Ovary (tissue), 9 donors: ENCODE measurements around the gene CDK5RAP3. TPM values are rescaled to one million over a fixed set of nuclear protein-coding genes. Genes with fewer than 3 reads are reported as not detected.

Experiments
- DNase-seq, 5 donors: peaks; one replicate each; pipeline ENCODE4 v3.0.0-alpha.2; 2019 to 2020
- H3K27ac ChIP-seq, 2 donors: fragments of 200-600 bp; one replicate each; pipeline versions ENCODE4 v1.5.1 to v1.8.0; 2019 to 2022
- H3K27me3 ChIP-seq: fragments of 200-600 bp; one replicate; pipeline ENCODE4 v1.8.0; 2022
- H3K36me3 ChIP-seq: fragments of 200-600 bp; sonication (generic); one replicate; pipeline ENCODE4 v1.5.1; 2019
- H3K4me1 ChIP-seq: one replicate; pipeline ENCODE4 v1.8.1; 2013; ENCODE audit warnings: mild to moderate bottlenecking, moderate library complexity; ENCODE audit not compliant: insufficient read depth
- H3K4me3 ChIP-seq: fragments of 200-600 bp; sonication (generic); one replicate; pipeline ENCODE4 v1.5.1; 2017
- H3K9me3 ChIP-seq, 2 donors: fragments of 200-600 bp in 1 of 2; sonication (generic) in 1 of 2; one replicate each; pipeline versions ENCODE4 v1.5.1 to v1.8.1; 2013 to 2019; ENCODE audit warnings: mild to moderate bottlenecking in 1 of 2, moderate library complexity in 1 of 2
- EP300 ChIP-seq: sonication (generic); formaldehyde crosslinking; IDR thresholded peaks from one replicate; pipeline ENCODE4 v1.6.1; 2017; ENCODE audit warnings: antibody characterized with exemption
- POLR2A ChIP-seq: fragments of 450-650 bp; IDR thresholded peaks from one replicate; pipeline ENCODE4 v1.6.1; 2017; ENCODE audit warnings: antibody characterized with exemption, mild to moderate bottlenecking, moderate library complexity
- WGBS, 3 donors: extraction: QIAGEN DNeasy Blood & Tissue Kit in 1 of 3; methylation state at CpG; one replicate each; pipeline versions ENCODE4 v1.1.5 to v1.1.7; 2013 to 2017; 5-methylcytosine and 5-hydroxymethylcytosine counted together
- intact Hi-C, 4 donors: fragments of 100-400 bp; cut with DNase I; formaldehyde crosslinking; loops; one replicate each; pipeline versions ENCODE4 v1.11.0 to v1.15.1; 2022 to 2023
- polyA plus RNA-seq, 2 donors: library from polyadenylated mRNA; stranded (reverse); fragments of 200-250 nt in 1 of 2; fragments of 350-450 nt in 1 of 2; fragmentation: Illumina TruSeq in 1 of 2; extraction: RNeasy Lipid Tissue Mini Kit (QIAGEN cat#74804) in 1 of 2; gene quantifications; one replicate each; pipeline ENCODE4 v1.2.3, GENCODE V29; 2013 to 2014
- total RNA-seq, 7 donors: library from RNA; depleted of rRNA in 2 of 7; stranded (reverse); fragments of >200 nt in 2 of 7; fragmentation: NEBNext Ultra II Directional in 3 of 7; extraction: Animal tissue kit (Norgen Biotek cat#: 25700) in 3 of 7; gene quantifications; one replicate each; pipeline versions ENCODE4 v1.1.0 to v1.2.4, GENCODE V29; 2016 to 2023
- TF ChIP-seq, protein P1 (sequence below), 3 donors: fragments of 450-650 bp in 2 of 3; fragments of 200-600 bp in 1 of 3; IDR thresholded peaks; one replicate each; pipeline versions ENCODE4 v1.5.1 to v1.8.0; 2016 to 2022; ENCODE audit warnings: antibody characterized with exemption in 3 of 3, mild to moderate bottlenecking in 1 of 3
- donor health status: DM: no; HTN: no; CAD: no; lungs with moderate emphysema.
- donor health status: DM: no; HTN: no; CAD: no.
- donor health status: Bipolar disorder and iron deficiency.
- donor health status: DM: yes; HTN: yes; CAD: no.
- donor health status: DM: no; HTN: no; CAD: no.
- donor health status: DM: yes; HTN: yes; CAD: no.

CDK5RAP3 gene
- total and polyA plus RNA-seq, 9 donors = 125 to 197 (median 144) TPM

DNA sequence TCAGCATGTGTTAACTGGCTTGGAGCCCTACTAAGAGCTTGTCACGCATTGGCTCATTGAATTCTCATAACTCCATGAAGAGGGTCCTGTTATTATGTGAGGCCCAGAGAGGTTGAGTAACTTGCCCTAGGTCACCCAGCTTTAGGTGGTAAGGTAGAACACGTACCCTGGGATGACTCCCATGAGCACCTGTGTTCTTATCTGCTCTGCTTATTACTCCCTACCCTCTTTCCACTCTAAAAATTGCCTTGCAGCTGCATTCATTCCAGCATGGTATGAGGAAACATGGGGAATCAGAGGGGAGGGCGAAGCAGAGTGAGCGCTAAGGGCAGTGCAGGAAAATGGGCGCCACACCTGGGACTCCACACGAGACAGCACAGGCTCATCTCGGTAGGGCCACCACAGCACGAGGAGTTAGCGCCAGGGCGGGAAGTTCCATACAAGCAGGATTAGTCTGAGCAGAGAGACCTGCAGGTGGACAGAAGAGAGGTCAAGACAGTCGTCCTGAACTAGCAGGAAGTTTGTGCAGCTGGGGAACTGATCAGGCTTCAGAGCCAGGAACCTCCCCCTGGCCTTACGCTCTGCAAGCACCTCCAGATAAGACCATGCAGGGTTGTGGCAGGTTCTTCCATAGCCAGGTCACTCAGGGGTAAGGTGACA is 56.5 kb downstream of the CDK5RAP3 start:
- Histone ChIP-seq H3K27ac (no peak overlapping the region), H3K36me3 (no peaks in the 10 kb centered on the region), H3K9me3 (no peaks in the 10 kb centered on the region), H3K27me3 (no peaks in the 10 kb centered on the region), H3K4me1 (peaks cover 13% of the 10 kb centered on the region), H3K4me3 (no peak overlapping the region)
- no peak for DNase-seq
- 85 to 90% (median 85%) methylated on average over 12 of the region's 12 CpGs for WGBS, 3 donors
- TF ChIP-seq, protein P1, sequence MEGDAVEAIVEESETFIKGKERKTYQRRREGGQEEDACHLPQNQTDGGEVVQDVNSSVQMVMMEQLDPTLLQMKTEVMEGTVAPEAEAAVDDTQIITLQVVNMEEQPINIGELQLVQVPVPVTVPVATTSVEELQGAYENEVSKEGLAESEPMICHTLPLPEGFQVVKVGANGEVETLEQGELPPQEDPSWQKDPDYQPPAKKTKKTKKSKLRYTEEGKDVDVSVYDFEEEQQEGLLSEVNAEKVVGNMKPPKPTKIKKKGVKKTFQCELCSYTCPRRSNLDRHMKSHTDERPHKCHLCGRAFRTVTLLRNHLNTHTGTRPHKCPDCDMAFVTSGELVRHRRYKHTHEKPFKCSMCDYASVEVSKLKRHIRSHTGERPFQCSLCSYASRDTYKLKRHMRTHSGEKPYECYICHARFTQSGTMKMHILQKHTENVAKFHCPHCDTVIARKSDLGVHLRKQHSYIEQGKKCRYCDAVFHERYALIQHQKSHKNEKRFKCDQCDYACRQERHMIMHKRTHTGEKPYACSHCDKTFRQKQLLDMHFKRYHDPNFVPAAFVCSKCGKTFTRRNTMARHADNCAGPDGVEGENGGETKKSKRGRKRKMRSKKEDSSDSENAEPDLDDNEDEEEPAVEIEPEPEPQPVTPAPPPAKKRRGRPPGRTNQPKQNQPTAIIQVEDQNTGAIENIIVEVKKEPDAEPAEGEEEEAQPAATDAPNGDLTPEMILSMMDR (IDR thresholded peaks at IDR 0.05) = no peak
- TF ChIP-seq EP300 (no peak), POLR2A (no peak)
- intact Hi-C loops = loop anchor here (2.0 to 10.0 kb wide), 4 partner anchors 45 to 587 kb away; partner anchors contain the start of genes HOXB7 (in 2 of the 4) and HOXB8 (in 2 of the 4)

- DNase-seq = no peak
- Histone ChIP-seq H3K27ac (no peak overlapping the region), H3K4me1 (peaks cover 8% of the 10 kb centered on the region), H3K4me3 (no peak overlapping the region), H3K9me3 (no peaks in the 10 kb centered on the region), H3K36me3 (no peaks in the 10 kb centered on the region), H3K27me3 (no peaks in the 10 kb centered on the region)
- WGBS, 3 donors = 65 to 79% (median 68%) methylated on average over 1 of the region's 1 CpG
- TF ChIP-seq, protein P1 (IDR thresholded peaks at IDR 0.05) = no peak
- intact Hi-C loops = loop anchor here in 2 of 4 donors (5.0 to 10.0 kb wide), 2 partner anchors 99 to 586 kb away; partner anchors contain the start of genes HOXB7 (in 2 of the 2) and HOXB8 (in 2 of the 2)
Measured at GRCh38 chr17:48028736-48029135, 57.8 kb downstream of the CDK5RAP3 start.

DNA sequence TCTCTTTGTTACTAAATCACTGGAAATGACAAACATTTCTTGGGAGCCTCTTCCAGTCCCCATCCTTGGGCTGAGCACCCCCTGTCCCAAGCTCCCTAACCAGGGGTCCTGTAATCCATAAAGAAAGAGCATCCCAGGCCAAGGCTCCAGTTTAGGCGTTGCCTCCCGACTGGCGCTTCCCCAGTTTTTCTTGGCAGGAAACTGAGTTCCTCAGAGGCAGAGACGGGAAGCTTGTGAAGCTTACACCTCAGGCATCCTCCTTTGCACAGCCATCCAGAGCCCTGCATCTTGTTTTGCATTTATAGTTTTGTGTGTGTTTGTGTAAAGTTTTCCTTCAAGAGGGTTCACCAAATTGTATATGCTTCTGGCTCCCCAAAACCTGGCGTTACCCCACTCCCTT is 59.6 kb downstream of the CDK5RAP3 start:
- Histone ChIP-seq H3K27me3 (no peaks in the 10 kb centered on the region), H3K27ac (no peak overlapping the region), H3K4me1 (peaks cover 5% of the 10 kb centered on the region), H3K4me3 (no peak overlapping the region), H3K36me3 (no peaks in the 10 kb centered on the region), H3K9me3 (no peaks in the 10 kb centered on the region)
- 12 to 17% (median 17%) methylated on average over 5 of the region's 5 CpGs for WGBS, 3 donors
- intact Hi-C loops = no loop called here
- peak in 1 of 5 donors; percentile 50 for DNase-seq
- TF ChIP-seq POLR2A = no peak
- TF ChIP-seq EP300 = no peak
- TF ChIP-seq, protein P1 (IDR thresholded peaks at IDR 0.05) = no peak

Other genes with a start within 250 kb of the CDK5RAP3 start
- gene TBX21, start 237.9 kb upstream of the CDK5RAP3 start, total RNA-seq = 1 to 10 TPM in 1 of 7 donors, under 1 TPM in 5, not detected in 1; 0.20 to 1.4 (median 0.33) TPM
- under 1 TPM; 0.12 to 0.70 TPM for gene TBX21, start 237.9 kb upstream of the CDK5RAP3 start, polyA plus RNA-seq
- gene OSBPL7, start 149.3 kb upstream of the CDK5RAP3 start, total RNA-seq = 10 to 100 TPM in 5 of 7 donors, 1 to 10 TPM in 2; 6.4 to 18.0 (median 14.4) TPM
- gene OSBPL7, start 149.3 kb upstream of the CDK5RAP3 start, polyA plus RNA-seq = 1 to 10 TPM; 6.1 to 9.6 TPM
- gene MRPL10, start 139.6 kb upstream of the CDK5RAP3 start, total RNA-seq = 10 to 100 TPM; 30.4 to 59.5 (median 48.4) TPM
- 10 to 100 TPM; 55.9 to 64.4 TPM for gene MRPL10, start 139.6 kb upstream of the CDK5RAP3 start, polyA plus RNA-seq
- 10 to 100 TPM in 1 of 7 donors, 1 to 10 TPM in 3, under 1 TPM in 3; 0.35 to 17.1 (median 1.2) TPM for gene LRRC46, start 139.4 kb upstream of the CDK5RAP3 start, total RNA-seq
- gene LRRC46, start 139.4 kb upstream of the CDK5RAP3 start, polyA plus RNA-seq = 1 to 10 TPM in 1 of 2 donors, under 1 TPM in 1; 0.31 to 1.6 TPM
- 10 to 100 TPM; 25.4 to 43.9 (median 36.8) TPM for gene SCRN2, start 129.8 kb upstream of the CDK5RAP3 start, total RNA-seq
- 10 to 100 TPM in 1 of 2 donors, 1 to 10 TPM in 1; 5.6 to 45.5 TPM for gene SCRN2, start 129.8 kb upstream of the CDK5RAP3 start, polyA plus RNA-seq
- gene SP6, start 120.0 kb upstream of the CDK5RAP3 start, total RNA-seq = 1 to 10 TPM in 5 of 7 donors, under 1 TPM in 2; 0.66 to 4.3 (median 1.3) TPM
- 1 to 10 TPM in 1 of 2 donors, under 1 TPM in 1; 0.25 to 1.1 TPM for gene SP6, start 120.0 kb upstream of the CDK5RAP3 start, polyA plus RNA-seq
- 10 to 100 TPM in 5 of 7 donors, 1 to 10 TPM in 2; 2.6 to 22.5 (median 14.6) TPM for gene SP2, start 74.9 kb upstream of the CDK5RAP3 start, total RNA-seq
- gene SP2, start 74.9 kb upstream of the CDK5RAP3 start, polyA plus RNA-seq = 10 to 100 TPM; 15.0 to 19.4 TPM
- 10 to 100 TPM in 6 of 7 donors, 1 to 10 TPM in 1; 9.5 to 26.5 (median 21.8) TPM for gene PNPO, start 29.5 kb upstream of the CDK5RAP3 start, total RNA-seq
- 10 to 100 TPM in 1 of 2 donors, 1 to 10 TPM in 1; 6.1 to 32.4 TPM for gene PNPO, start 29.5 kb upstream of the CDK5RAP3 start, polyA plus RNA-seq
- 10 to 100 TPM in 1 of 7 donors, 1 to 10 TPM in 1, under 1 TPM in 5; 0.18 to 22.3 (median 0.82) TPM for gene PRR15L, start 13.2 kb upstream of the CDK5RAP3 start, total RNA-seq
- gene PRR15L, start 13.2 kb upstream of the CDK5RAP3 start, polyA plus RNA-seq = under 1 TPM; 0.16 to 0.35 TPM
- 10 to 100 TPM in 5 of 7 donors, 1 to 10 TPM in 2; 1.7 to 36.2 (median 12.1) TPM for gene COPZ2, start 66.7 kb downstream of the CDK5RAP3 start, total RNA-seq
- 10 to 100 TPM; 12.1 to 58.1 TPM for gene COPZ2, start 66.7 kb downstream of the CDK5RAP3 start, polyA plus RNA-seq
- gene NFE2L1, start 77.2 kb downstream of the CDK5RAP3 start, total RNA-seq = 100 to 1,000 TPM in 6 of 7 donors, 10 to 100 TPM in 1; 80.0 to 214 (median 165) TPM
- gene NFE2L1, start 77.2 kb downstream of the CDK5RAP3 start, polyA plus RNA-seq = 100 to 1,000 TPM; 150 to 577 TPM
- gene CBX1, start 130.4 kb downstream of the CDK5RAP3 start, total RNA-seq = 10 to 100 TPM; 35.4 to 83.5 (median 70.0) TPM
- 100 to 1,000 TPM in 1 of 2 donors, 10 to 100 TPM in 1; 68.3 to 106 TPM for gene CBX1, start 130.4 kb downstream of the CDK5RAP3 start, polyA plus RNA-seq
- gene SNX11, start 136.7 kb downstream of the CDK5RAP3 start, total RNA-seq = 10 to 100 TPM in 5 of 7 donors, 1 to 10 TPM in 2; 7.1 to 21.3 (median 14.1) TPM
- gene SNX11, start 136.7 kb downstream of the CDK5RAP3 start, polyA plus RNA-seq = 10 to 100 TPM in 1 of 2 donors, 1 to 10 TPM in 1; 8.5 to 18.5 TPM